Heart right ventricle (tissue), 16 donors: Measurements from ENCODE around the gene NAV3. TPM values are rescaled to one million over a fixed set of nuclear protein-coding genes. Genes with fewer than 3 reads are reported as not detected.
A peak's percentile ranks its signal among the peaks of the same experiment; 100 is the strongest.

Source experiments
- ATAC-seq, 8 donors: fragments of 200-7000 bp; cut with Tn5 transposase; one replicate each; pipeline ENCODE4 v1.9.1; 2020; ENCODE audit warnings: mild to moderate bottlenecking in 8 of 8, moderate library complexity in 8 of 8, moderate number of reproducible peaks in 1 of 8
- DNase-seq, 2 donors: peaks; one replicate each; pipeline ENCODE4 v3.0.0-alpha.2; 2020
- H3K27ac ChIP-seq, 10 donors: fragments of 200-600 bp; sonication (generic) in 2 of 10; one replicate each; pipeline versions ENCODE4 v1.5.0 to v1.8.0; 2020 to 2022; ENCODE audit warnings: mild to moderate bottlenecking in 3 of 10
- H3K27me3 ChIP-seq, 7 donors: fragments of 200-600 bp; one replicate each; pipeline ENCODE4 v1.8.0; 2021 to 2022; ENCODE audit warnings: mild to moderate bottlenecking in 2 of 7
- H3K36me3 ChIP-seq, 9 donors: fragments of 200-600 bp; sonication (generic) in 1 of 9; one replicate each; pipeline versions ENCODE4 v1.5.0 to v1.8.0; 2020 to 2022; ENCODE audit warnings: mild to moderate bottlenecking in 2 of 9
- H3K4me1 ChIP-seq, 9 donors: fragments of 200-600 bp; sonication (generic) in 1 of 9; one replicate each; pipeline versions ENCODE4 v1.5.0 to v1.8.0; 2020 to 2022; ENCODE audit warnings: mild to moderate bottlenecking in 4 of 9
- H3K4me3 ChIP-seq, 10 donors: fragments of 200-600 bp; sonication (generic) in 2 of 10; one replicate each; pipeline versions ENCODE4 v1.5.0 to v1.8.0; 2020 to 2022; ENCODE audit warnings: mild to moderate bottlenecking in 7 of 10, moderate library complexity in 2 of 10
- H3K9me3 ChIP-seq, 11 donors: fragments of 200-600 bp in 10 of 11; sonication (generic) in 2 of 11; one replicate each; pipeline versions ENCODE4 v1.5.0 to v1.8.0; 2013 to 2022; ENCODE audit warnings: mild to moderate bottlenecking in 2 of 11, control low read depth in 1 of 11, moderate library complexity in 1 of 11
- CTCF ChIP-seq, 9 donors: fragments of 200-600 bp; sonication (generic) in 2 of 9; IDR thresholded peaks; one replicate each; pipeline versions ENCODE4 v1.5.0 to v1.8.0; 2021 to 2022; ENCODE audit warnings: antibody characterized with exemption in 9 of 9, mild to moderate bottlenecking in 5 of 9, moderate library complexity in 1 of 9
- WGBS, 2 donors: extraction: QIAGEN DNeasy Blood & Tissue Kit; methylation state at CpG; one replicate each; pipeline ENCODE4 v1.1.7; 2013; ENCODE audit warnings: inconsistent platforms in 1 of 2; 5-methylcytosine and 5-hydroxymethylcytosine counted together
- intact Hi-C, 10 donors: fragments of 100-400 bp; cut with DNase I; formaldehyde crosslinking; loops; one replicate each; pipeline versions ENCODE4 v1.11.1 to v1.14.2; 2022
- polyA plus RNA-seq, 2 donors: library from polyadenylated mRNA; stranded (reverse); fragments of 200-250 nt; gene quantifications; one replicate each; pipeline ENCODE4 v1.2.3, GENCODE V29; 2013
- total RNA-seq, 10 donors: library from RNA; stranded (reverse); fragmentation: NEBNext Ultra II Directional in 3 of 10; extraction: Animal tissue kit (Norgen Biotek cat#: 25700) in 3 of 10; gene quantifications; one replicate each; pipeline versions ENCODE4 v1.2.1 to v1.2.4, GENCODE V29; 2021 to 2023
- donor health status: Arrhythmogenic right ventricular cardiomyopathy.
- donor health status: ischemic (EF 13 %, LVEDD 7.1; RV severe dilation, severe dysfunction).
- donor health status: healthy with polysubstance abuse.
- donor health status: DM: no; HTN: yes; CAD: no.
- donor health status: DM: no; HTN: no; CAD: no.
- donor health status: ischemic (EF 25% LVEDD 6.9; RV normal size, moderate dysfunction).
- donor health status: ischemic (EF 25% LVEDD 5.7; RV mildly dilated, moderate dysfunction).
- donor health status: healthy.
- donor health status: DM: yes; HTN: yes; CAD: no.
- donor health status: Ischemic cardiomyopathy.
- donor health status: ischemic (EF 35%, LVEDD 5.7; RV mildly dilated, moderate dysfunction).
- donor health status: nonischemic (EF 11% LVEDD 7.7; RV severe dilation, severe dysfunction).
- donor health status: DM: yes; HTN: yes; CAD: no.
- donor health status: PGD.
- donor health status: ischemic (EF 29% LVEDD 5.4; RV normal size, mild dysfunction).
- donor health status: nonischemic (EF 23%, LVEDD 6.1; RV moderate dilation, normal function).

The NAV3 gene
- total and polyA plus RNA-seq, 12 donors = 0.91 to 7.6 (median 4.6) TPM

- ATAC-seq = no peak
- intact Hi-C loops = no loop called here
Measured at GRCh38 chr12:78224154-78224553, 393.5 kb downstream of the NAV3 start.

GRCh38 chr12:78226763-78227162, 396.1 kb downstream of the NAV3 start:
- peaks cover 0 to 11% (median 3%) of the 10 kb centered on the region in 11 donors for H3K9me3 ChIP-seq
- H3K4me3 ChIP-seq = no peak overlapping the region
- no peak for TF ChIP-seq CTCF (IDR thresholded peaks at IDR 0.05)
- WGBS, 2 donors = 72 to 85% methylated on average over 6 of the region's 6 CpGs
- no peaks in the 10 kb centered on the region for H3K4me1 ChIP-seq
- intact Hi-C loops = no loop called here
- ATAC-seq (no peak), DNase-seq (no peak)
- H3K36me3 ChIP-seq = no peaks in the 10 kb centered on the region
- no peaks in the 10 kb centered on the region for H3K27me3 ChIP-seq
- no peak overlapping the region for H3K27ac ChIP-seq

More at GRCh38 chr12:78224154-78224553, 393.5 kb downstream of the NAV3 start:
- H3K36me3 ChIP-seq = no peaks in the 10 kb centered on the region
- H3K4me1 ChIP-seq = no peaks in the 10 kb centered on the region
- no peak for TF ChIP-seq CTCF (IDR thresholded peaks at IDR 0.05)
- no peak overlapping the region for H3K4me3 ChIP-seq
- 54 to 66% methylated on average over 5 of the region's 5 CpGs for WGBS, 2 donors
- H3K27me3 ChIP-seq = no peaks in the 10 kb centered on the region
- no peak overlapping the region for H3K27ac ChIP-seq
- DNase-seq = no peak
- H3K9me3 ChIP-seq = peaks cover 0 to 11% (median 3%) of the 10 kb centered on the region in 11 donors

GRCh38 chr12:78229591-78230101, 399.0 kb downstream of the NAV3 start:
- ATAC-seq (peak in 1 of 8 donors; percentile 12), DNase-seq (no peak)
- Histone ChIP-seq H3K36me3 (no peaks in the 10 kb centered on the region), H3K27ac (no peak overlapping the region), H3K4me1 (no peaks in the 10 kb centered on the region), H3K9me3 (peaks cover 0 to 11% (median 3%) of the 10 kb centered on the region in 11 donors), H3K27me3 (no peaks in the 10 kb centered on the region), H3K4me3 (no peak overlapping the region)
- peak in 7 of 9 donors; percentile 23 to 53 (median 33) for TF ChIP-seq CTCF (IDR thresholded peaks at IDR 0.05)
- WGBS, 2 donors = 45 to 50% methylated on average over 4 of the region's 4 CpGs
- intact Hi-C loops = no loop called here

GRCh38 chr12:78232756-78233155, 402.1 kb downstream of the NAV3 start:
- Histone ChIP-seq H3K9me3 (peaks cover 0 to 7% (median 3%) of the 10 kb centered on the region in 11 donors), H3K36me3 (no peaks in the 10 kb centered on the region), H3K27me3 (no peaks in the 10 kb centered on the region), H3K4me1 (no peaks in the 10 kb centered on the region), H3K4me3 (no peak overlapping the region), H3K27ac (no peak overlapping the region)
- WGBS, 2 donors = 76 to 89% methylated on average over 3 of the region's 3 CpGs
- ATAC-seq (no peak), DNase-seq (no peak)
- TF ChIP-seq CTCF (IDR thresholded peaks at IDR 0.05) = no peak
- intact Hi-C loops = no loop called here
